Measurements from ENCODE around the gene RAP1GAP2.

Gene RAP1GAP2

GRCh38 chr17:2796164-2797125 lies at the start of gene RAP1GAP2:
Gene RAP1GAP2 (plus strand): TSS chr17:2796438. CDS start chr17:2796528, 90 bp downstream.
- no peak for TF ChIP-seq EZH2phosphoT487 (IDR thresholded peaks at IDR 0.05; ENCODE audit: low read length)
- TF ChIP-seq CTCF (IDR thresholded peaks at IDR 0.05; ENCODE audit: low read length): no peak
- TF ChIP-seq EZH2 (optimal IDR thresholded peaks at IDR 0.05; ENCODE audit: low read depth, low read length): no peak
- Histone ChIP-seq H3K27ac (ENCODE audit: low read length) (no peak within 1 kb of the TSS), H3K4me1 (ENCODE audit: low read length) (peaks cover 16% of the 10 kb centered on the region), H3K36me3 (replicated peaks; ENCODE audit: insufficient read depth, low read length) (no peaks in the 10 kb centered on the region), H3F3A (ENCODE audit: insufficient read depth, low read length) (no peaks in the 10 kb centered on the region), H3K27me3 (replicated peaks; ENCODE audit: insufficient read depth, low read length) (peaks cover 10% of the 10 kb centered on the region; the same call in 1 of the 2 replicates), H3K79me2 (ENCODE audit: low read length) (no peaks in the 10 kb centered on the region), H3K4me2 (ENCODE audit: low read depth, low read length) (peak within 1 kb of the TSS; percentile 93), H3K4me3 (ENCODE audit: low read length) (peak within 1 kb of the TSS; percentile 49), H4K20me1 (ENCODE audit: insufficient read depth, low read length) (no peaks in the 10 kb centered on the region), H3K9ac (ENCODE audit: low read length) (no peak within 1 kb of the TSS; the same call in 1 of the 2 replicates), H3K9me3 (replicated peaks; ENCODE audit: insufficient read depth, low read length) (no peaks in the 10 kb centered on the region), H3K9me2 (replicated peaks; ENCODE audit: insufficient read depth, low read length) (no peaks in the 10 kb centered on the region), H2AFZ (ENCODE audit: low read length) (peak within 1 kb of the TSS; percentile 77)
- peak; percentile 62 for DNase-seq

- Histone ChIP-seq H3K9ac (ENCODE audit: low read length) (no peak within 1 kb of the TSS), H3K36me3 (replicated peaks; ENCODE audit: insufficient read depth, low read length) (no peaks in the 10 kb centered on the region), H3K27me3 (replicated peaks; ENCODE audit: insufficient read depth, low read length) (peaks cover 73% of the 10 kb centered on the region), H3K9me3 (replicated peaks; ENCODE audit: insufficient read depth, low read length) (no peaks in the 10 kb centered on the region), H3K4me3 (ENCODE audit: low read length) (no peak within 1 kb of the TSS), H3K9me2 (replicated peaks; ENCODE audit: insufficient read depth, low read length) (no peaks in the 10 kb centered on the region), H3K4me1 (ENCODE audit: low read length) (no peaks in the 10 kb centered on the region), H3K4me2 (ENCODE audit: low read depth, low read length) (no peak within 1 kb of the TSS), H3K27ac (ENCODE audit: low read length) (no peak within 1 kb of the TSS), H3K79me2 (ENCODE audit: low read length) (no peaks in the 10 kb centered on the region), H3F3A (ENCODE audit: insufficient read depth, low read length) (no peaks in the 10 kb centered on the region), H4K20me1 (ENCODE audit: insufficient read depth, low read length) (no peaks in the 10 kb centered on the region), H2AFZ (ENCODE audit: low read length) (no peak within 1 kb of the TSS)
- TF ChIP-seq EZH2phosphoT487 (IDR thresholded peaks at IDR 0.05; ENCODE audit: low read length) (no peak), CTCF (IDR thresholded peaks at IDR 0.05; ENCODE audit: low read length) (no peak), EZH2 (optimal IDR thresholded peaks at IDR 0.05; ENCODE audit: low read depth, low read length) (no peak)
- no peak for DNase-seq
Observed at GRCh38 chr17:2749058-2749783, 47.0 kb upstream of the RAP1GAP2 start, which contains the start of gene CCDC92B. Gene CCDC92B (minus strand): TSS chr17:2749652. CDS start chr17:2735145, 14,507 bp downstream.

- H3F3A ChIP-seq (ENCODE audit: insufficient read depth, low read length): no peaks in the 10 kb centered on the region
- H3K4me2 ChIP-seq (ENCODE audit: low read depth, low read length): no peak overlapping the region
- no peaks in the 10 kb centered on the region for H3K9me3 ChIP-seq (replicated peaks; ENCODE audit: insufficient read depth, low read length)
- H3K9me2 ChIP-seq (replicated peaks; ENCODE audit: insufficient read depth, low read length): no peaks in the 10 kb centered on the region
- peak; percentile 76 for DNase-seq
- H3K4me3 ChIP-seq (ENCODE audit: low read length): no peak overlapping the region
- H2AFZ ChIP-seq (ENCODE audit: low read length): no peak overlapping the region
- H3K27me3 ChIP-seq (replicated peaks; ENCODE audit: insufficient read depth, low read length): peaks cover 71% of the 10 kb centered on the region
- no peak overlapping the region for H3K27ac ChIP-seq (ENCODE audit: low read length)
- TF ChIP-seq EZH2phosphoT487 (IDR thresholded peaks at IDR 0.05; ENCODE audit: low read length): no peak
- TF ChIP-seq EZH2 (optimal IDR thresholded peaks at IDR 0.05; ENCODE audit: low read depth, low read length): no peak
- no peak for TF ChIP-seq CTCF (IDR thresholded peaks at IDR 0.05; ENCODE audit: low read length)
- H4K20me1 ChIP-seq (ENCODE audit: insufficient read depth, low read length): no peaks in the 10 kb centered on the region
- no peaks in the 10 kb centered on the region for H3K36me3 ChIP-seq (replicated peaks; ENCODE audit: insufficient read depth, low read length)
- no peak overlapping the region for H3K9ac ChIP-seq (ENCODE audit: low read length)
- H3K4me1 ChIP-seq (ENCODE audit: low read length): no peaks in the 10 kb centered on the region
- H3K79me2 ChIP-seq (ENCODE audit: low read length): no peaks in the 10 kb centered on the region
Observed at GRCh38 chr17:2749784-2750181, 46.5 kb upstream of the RAP1GAP2 start.

Data from MM.1S (cell line).